ENCODE measurements around the gene AGBL4.

AGBL4 gene

DNA sequence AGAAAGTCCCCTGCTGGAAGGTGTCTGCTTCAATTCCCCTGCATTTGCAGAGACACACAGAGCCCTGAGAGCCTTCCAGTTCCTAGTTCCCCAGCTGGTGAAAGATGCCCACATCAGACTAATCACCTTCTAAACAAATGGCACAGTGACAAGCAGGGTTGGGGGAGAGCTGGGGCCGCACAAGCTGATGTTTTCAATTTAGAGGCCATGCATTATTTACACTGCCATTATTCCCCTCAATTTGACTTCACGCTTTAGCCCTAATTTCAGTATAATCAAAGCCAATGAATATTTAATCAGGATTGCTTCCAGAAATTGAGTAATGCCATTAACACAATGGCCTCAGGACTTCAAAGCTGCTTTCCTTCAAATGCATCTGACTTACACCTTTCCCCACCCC lies 1328.6 kb downstream of the AGBL4 start:
- DNase-seq = no peak

- DNase-seq = no peak
Observed at GRCh38 chr1:48693674-48694320, 1330.0 kb downstream of the AGBL4 start.

- no peak for DNase-seq
Observed at GRCh38 chr1:48693180-48693579, 1330.6 kb downstream of the AGBL4 start.

DNA sequence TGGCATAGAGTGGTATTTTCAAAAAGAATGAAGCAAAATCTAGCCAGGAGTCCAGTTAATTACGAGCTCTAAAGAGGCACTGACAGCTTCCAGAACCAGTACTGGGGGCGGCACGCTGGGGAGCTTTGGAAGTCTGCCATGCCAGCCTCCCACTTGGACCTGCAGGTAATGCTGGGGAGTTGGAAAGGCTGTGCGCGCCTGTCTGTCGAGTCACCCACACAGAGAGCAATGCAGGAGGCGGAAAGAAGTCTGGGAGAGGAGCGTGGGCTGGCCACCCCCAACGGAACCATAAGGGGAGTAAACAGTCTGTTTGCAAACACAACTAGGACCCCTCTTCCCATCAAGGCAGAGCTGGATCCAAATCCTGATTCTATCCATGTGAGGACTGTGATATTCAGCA lies 1331.5 kb downstream of the AGBL4 start:
- DNase-seq = no peak

- no peak for DNase-seq
Observed at GRCh38 chr1:48691429-48692001, 1332.2 kb downstream of the AGBL4 start.

DNA sequence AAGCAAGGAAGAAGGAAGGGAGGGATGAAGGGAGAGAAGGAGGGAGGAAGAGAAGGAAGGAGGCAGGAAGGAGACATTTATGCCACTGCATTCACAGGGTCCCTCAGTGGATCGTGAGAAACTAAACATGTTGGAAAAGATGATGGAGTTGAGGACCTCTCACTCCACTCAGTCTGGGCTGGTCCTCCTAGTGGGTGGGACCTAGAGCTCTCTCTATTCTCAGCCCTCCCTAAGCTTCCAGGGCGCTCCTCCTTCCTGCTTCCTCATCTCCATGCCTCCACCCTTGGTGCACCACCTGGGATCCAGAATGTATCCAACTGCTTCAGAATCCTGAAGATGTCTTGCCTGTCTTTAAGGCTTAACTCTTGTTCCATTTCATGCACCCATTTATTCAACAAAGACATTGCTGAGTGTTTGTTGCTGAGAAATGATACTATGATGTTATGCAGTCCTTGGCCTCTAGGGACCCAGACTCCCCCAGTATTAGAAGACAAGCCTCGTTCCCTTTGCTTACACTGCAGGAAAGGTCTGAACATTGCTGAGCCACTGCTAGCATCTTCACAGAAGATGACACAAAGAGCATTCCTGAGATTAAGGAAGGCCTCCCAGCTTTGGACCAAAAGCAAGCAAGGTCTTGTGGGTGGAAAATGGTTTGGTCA lies 1335.5 kb downstream of the AGBL4 start:
- no peak for DNase-seq

GRCh38 chr1:48687282-48688045 lies 1336.3 kb downstream of the AGBL4 start:
- DNase-seq = no peak

DNA sequence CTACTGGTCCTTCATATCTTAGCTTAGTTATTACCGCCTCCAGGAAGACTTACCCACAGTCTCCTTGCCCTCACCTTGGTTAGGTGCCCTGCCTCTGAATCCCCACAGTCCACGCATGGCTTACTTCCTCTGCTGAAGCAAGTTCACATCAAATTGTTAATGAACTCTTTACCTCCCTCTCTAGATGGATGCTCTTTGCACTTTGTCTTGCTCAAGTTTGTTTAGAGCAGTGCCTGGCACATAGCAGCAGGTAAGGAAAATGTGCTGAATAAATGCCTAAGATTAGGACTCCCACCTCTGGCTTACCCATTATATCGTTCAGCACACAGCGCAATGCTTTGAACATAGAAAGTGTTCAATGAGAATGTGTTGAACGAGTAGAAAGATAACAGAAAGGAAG lies 1337.6 kb downstream of the AGBL4 start:
- no peak for DNase-seq

GRCh38 chr1:48684381-48684780 lies 1339.4 kb downstream of the AGBL4 start:
- no peak for DNase-seq

GRCh38 chr1:48683839-48684238 lies 1339.9 kb downstream of the AGBL4 start:
- no peak for DNase-seq

DNA sequence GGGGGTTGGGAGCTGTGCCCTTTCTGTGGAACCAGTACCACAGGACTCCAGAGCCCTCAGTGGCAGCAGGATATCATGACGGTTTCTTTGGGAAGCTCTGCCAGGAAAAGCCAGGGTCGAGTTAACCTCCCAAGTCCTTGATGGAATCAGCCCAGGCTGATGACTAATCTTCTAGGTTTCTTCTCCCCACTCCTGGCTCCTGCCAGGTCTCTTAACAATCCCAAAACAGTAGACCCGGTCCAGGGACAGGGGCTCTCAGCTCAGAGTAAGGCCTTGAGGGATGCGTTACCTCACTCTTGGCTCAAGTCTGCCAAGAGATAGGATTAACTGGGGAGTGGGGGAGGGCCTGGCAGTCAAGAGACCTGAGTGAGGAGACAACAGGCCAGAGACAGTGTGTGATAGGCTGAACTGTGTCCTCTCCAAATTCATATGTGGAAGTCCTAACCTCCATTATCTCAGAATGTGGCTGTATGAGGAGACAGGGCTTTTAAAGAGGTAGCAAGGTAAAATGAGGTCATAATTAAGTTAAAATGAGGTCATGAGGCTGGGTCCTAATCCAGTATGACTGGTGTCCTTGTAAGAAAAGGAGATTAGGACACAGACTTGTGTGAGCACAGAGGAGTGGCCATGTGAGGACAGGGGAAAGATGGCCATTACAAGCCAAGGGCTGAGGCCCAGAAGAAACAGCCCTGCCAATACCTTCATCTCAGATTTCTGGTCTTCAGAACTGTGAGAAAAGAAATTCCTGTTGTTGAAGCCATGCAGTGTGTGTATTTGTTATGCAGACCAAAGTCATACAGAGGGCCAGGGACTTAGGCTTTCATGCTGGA lies 1342.1 kb downstream of the AGBL4 start:
- no peak for DNase-seq

- no peak for DNase-seq
Observed at GRCh38 chr1:48680411-48681035, 1343.2 kb downstream of the AGBL4 start.

GRCh38 chr1:48679859-48680258 lies 1343.9 kb downstream of the AGBL4 start:
- no peak for DNase-seq

- DNase-seq = no peak
Observed at GRCh38 chr1:48678710-48679505, 1344.8 kb downstream of the AGBL4 start.

DNA sequence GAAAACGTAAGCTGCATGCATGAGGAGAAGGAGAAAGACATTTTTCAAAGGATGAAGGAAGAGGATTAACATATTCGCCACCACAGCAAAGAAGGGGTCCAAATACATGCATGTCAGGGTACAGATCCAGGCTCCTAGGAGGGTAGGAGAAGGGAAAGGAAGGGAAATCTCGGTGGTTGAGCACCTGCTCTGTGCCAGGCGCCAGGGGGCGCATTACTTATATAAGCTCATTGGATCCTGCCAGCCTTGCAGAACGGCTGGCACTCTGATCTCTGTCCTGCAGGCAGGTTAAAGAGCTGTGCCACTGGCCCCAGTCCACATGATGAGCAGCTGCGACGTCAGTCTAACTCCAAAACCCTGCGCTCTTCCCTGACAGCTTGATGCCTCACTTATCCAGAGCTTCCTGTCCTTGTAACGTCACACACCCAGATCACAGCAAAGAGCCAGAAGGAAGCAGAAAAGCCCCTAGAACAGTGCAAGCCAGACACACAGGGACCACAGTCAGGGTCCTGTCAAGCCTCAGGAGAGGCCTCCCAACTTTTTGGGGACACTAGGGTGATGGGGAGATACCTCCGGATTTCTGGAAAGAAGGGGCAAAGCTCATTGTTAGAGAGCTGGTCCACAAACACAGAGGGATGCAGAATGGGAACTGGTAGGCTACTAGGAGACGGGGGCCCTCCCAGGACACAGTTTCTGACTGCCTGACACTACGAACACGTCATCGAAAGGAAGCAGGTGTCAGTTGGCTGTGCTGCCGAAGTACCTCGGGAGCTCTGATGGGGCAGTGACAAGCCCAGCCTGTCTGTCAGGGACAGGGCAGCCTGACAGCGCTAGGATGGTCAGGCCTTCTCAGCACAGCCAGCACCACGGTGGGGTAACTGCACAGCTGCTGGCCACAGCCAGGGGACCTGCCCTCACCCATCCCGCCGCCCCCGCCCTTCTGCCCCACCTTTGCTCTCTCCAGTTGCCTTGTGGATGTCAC lies 1346.2 kb downstream of the AGBL4 start:
- DNase-seq = peak; percentile 8

DNA sequence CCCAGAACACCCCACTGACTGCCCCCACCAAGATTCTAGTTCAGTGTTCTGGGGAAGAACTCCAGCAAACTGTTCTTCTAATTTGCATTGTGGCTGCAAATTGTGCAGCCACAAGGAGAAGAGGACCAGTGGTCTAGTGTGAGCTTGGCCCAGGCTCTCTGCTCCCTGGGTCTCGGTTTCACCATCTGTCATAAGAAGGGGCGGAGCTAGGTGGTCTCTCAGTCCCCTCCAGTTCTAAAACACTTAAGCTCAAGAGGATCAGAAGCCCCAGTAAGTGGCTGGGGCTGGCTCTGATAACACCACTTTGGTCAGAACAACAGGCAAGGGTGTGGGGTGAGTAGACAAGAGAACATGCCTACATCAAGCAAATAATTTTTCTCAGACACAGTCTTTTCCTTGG lies 1346.9 kb downstream of the AGBL4 start:
- DNase-seq = no peak

GRCh38 chr1:48676376-48676775 lies 1347.4 kb downstream of the AGBL4 start:
- DNase-seq = no peak

GRCh38 chr1:48675251-48675650 lies 1348.5 kb downstream of the AGBL4 start:
- no peak for DNase-seq

- no peak for DNase-seq
Observed at GRCh38 chr1:48674641-48675040, 1349.1 kb downstream of the AGBL4 start.
